Measurements from ENCODE around the gene STON2. TPM values are rescaled to one million over a fixed set of nuclear protein-coding genes. Genes with fewer than 3 reads are reported as not detected.

The STON2 gene
- total and polyA plus RNA-seq, 2 of the 13 experiments (the other 11 are each of a cell fraction or from before 2014, with no cell fraction given), result 2.1 to 11.0 TPM

GRCh38 chr14:81219210-81219758 is 180.8 kb downstream of the STON2 start (continued):
- TF ChIP-seq FUBP1 (CRISPR knock-in tag; IDR thresholded peaks at IDR 0.05; ENCODE audit: borderline replicate concordance) (no peak), PLRG1 (conservative IDR thresholded peaks at IDR 0.05) (no peak), CENPT (CRISPR knock-in tag; IDR thresholded peaks at IDR 0.05; ENCODE audit: low read depth) (no peak), ARID2 (CRISPR knock-in tag; IDR thresholded peaks at IDR 0.05; ENCODE audit: borderline replicate concordance) (no peak), GABPA (IDR thresholded peaks at IDR 0.05; ENCODE audit: low read depth, low read length) (no peak), GABPA (CRISPR knock-in tag; IDR thresholded peaks at IDR 0.05; ENCODE audit: low read depth) (peak; percentile 39), ZNF180 (CRISPR knock-in tag; IDR thresholded peaks at IDR 0.05; ENCODE audit: borderline replicate concordance, low read depth) (no peak), ZHX2 (IDR thresholded peaks at IDR 0.05; ENCODE audit: low read depth) (peak; percentile 42; the same call in 1 of the 2 replicates), ZHX2 (CRISPR knock-in tag; IDR thresholded peaks at IDR 0.05; ENCODE audit: borderline replicate concordance) (no peak), ZNF670 (CRISPR knock-in tag; IDR thresholded peaks at IDR 0.05; ENCODE audit: borderline replicate concordance) (peak; percentile 41; the same call in 1 of the 2 replicates), PHF20 (CRISPR knock-in tag; IDR thresholded peaks at IDR 0.05) (0 out of 2 replicates have a peak, but pooled peaks have one; percentile 28), REXO4 (CRISPR knock-in tag; IDR thresholded peaks at IDR 0.05; ENCODE audit: borderline replicate concordance) (no peak), ZNF382 (CRISPR knock-in tag; IDR thresholded peaks at IDR 0.05; ENCODE audit: borderline replicate concordance) (no peak), EZH2 (conservative IDR thresholded peaks at IDR 0.05; ENCODE audit: low read depth, low read length) (no peak), PLSCR1 (CRISPR knock-in tag; IDR thresholded peaks at IDR 0.05; ENCODE audit: borderline replicate concordance) (no peak), ZNF572 (CRISPR knock-in tag; IDR thresholded peaks at IDR 0.05) (0 out of 2 replicates have a peak, but pooled peaks have one; percentile 28), JARID2 (CRISPR knock-in tag; IDR thresholded peaks at IDR 0.05; ENCODE audit: insufficient replicate concordance) (no peak), GZF1 (CRISPR knock-in tag; IDR thresholded peaks at IDR 0.05) (no peak), ZFP36L1 (CRISPR knock-in tag; IDR thresholded peaks at IDR 0.05) (peak; percentile 81)
